Left kidney (tissue), 2 donors: ENCODE measurements around the gene COX14. TPM values are rescaled to one million over a fixed set of nuclear protein-coding genes. Genes with fewer than 3 reads are reported as not detected.
"Not testable (repeated sequence)": the region's sequence is repeated elsewhere in the genome, so short reads cannot be mapped to it uniquely, and the experiment has no call there.

ENCODE experiments used
- DNase-seq: peaks from one replicate; pipeline ENCODE4 v3.0.0-alpha.2; 2013
- polyA plus RNA-seq: library from polyadenylated mRNA; unstranded; fragments of 120-200 nt; gene quantifications from one replicate; pipeline ENCODE4 v1.2.1, GENCODE V29; 2013; ENCODE audit not compliant: insufficient read length

COX14 gene
- polyA plus RNA-seq, 1 donor = 44.5 TPM

GRCh38 chr12:50151047-50151687 is 39.1 kb downstream of the COX14 start:
- DNase-seq = no peak

GRCh38 chr12:50154947-50155346 is 42.9 kb downstream of the COX14 start:
- DNase-seq = not testable (repeated sequence)

GRCh38 chr12:50156641-50157040 is 44.6 kb downstream of the COX14 start:
- no peak for DNase-seq

- DNase-seq = no peak
Measured at GRCh38 chr12:50157259-50157658, 45.2 kb downstream of the COX14 start.

- no peak for DNase-seq
Measured at GRCh38 chr12:50160643-50161042, 48.6 kb downstream of the COX14 start.

- no peak for DNase-seq
Measured at GRCh38 chr12:50162230-50162629, 50.2 kb downstream of the COX14 start.

- DNase-seq = no peak
Measured at GRCh38 chr12:50164963-50165362, 52.9 kb downstream of the COX14 start.

GRCh38 chr12:50166799-50167048 is 54.7 kb downstream of the COX14 start:
- DNase-seq = peak; percentile 36

GRCh38 chr12:50167049-50167828 is 55.2 kb downstream of the COX14 start, which contains the start of gene CERS5:
TSS of gene CERS5 (minus strand) at chr12:50167369. CDS start at chr12:50167297, 72 bp downstream.
- DNase-seq = peak; percentile 99

Other genes starting within 250 kb of the COX14 start
- 3.5 TPM for gene FAIM2, start 208.3 kb upstream of the COX14 start, polyA plus RNA-seq
- 50.4 TPM for gene AQP2, start 161.5 kb upstream of the COX14 start, polyA plus RNA-seq
- gene AQP5, start 150.4 kb upstream of the COX14 start, polyA plus RNA-seq = 1.2 TPM
- 21.1 TPM for gene AQP6, start 139.3 kb upstream of the COX14 start, polyA plus RNA-seq
- gene RACGAP1, start 86.7 kb upstream of the COX14 start, polyA plus RNA-seq = 70.8 TPM
- 5.8 TPM for gene ASIC1, start 54.6 kb upstream of the COX14 start, polyA plus RNA-seq
- gene SMARCD1, start 26.9 kb upstream of the COX14 start, polyA plus RNA-seq = 209 TPM
- gene GPD1, start 8.2 kb upstream of the COX14 start, polyA plus RNA-seq = 68.6 TPM
- gene CERS5, start 55.1 kb downstream of the COX14 start, polyA plus RNA-seq = 107 TPM
- 93.6 TPM for gene LIMA1, start 171.3 kb downstream of the COX14 start, polyA plus RNA-seq